D341Med (cell line): ENCODE results near the gene PLCH1.

ENCODE experiments used
- DNase-seq: peaks from one replicate; pipeline ENCODE4 v3.0.0; 2012; ENCODE audit warnings: low spot score

Gene PLCH1

GRCh38 chr3:155744626-155745324, at the start of gene PLCH1:
PLCH1 (minus strand) TSS chr3:155745071; CDS start chr3:155704224, 40,847 bp downstream.
- DNase-seq, result peak; percentile 90

GRCh38 chr3:155792532-155792931, 47.7 kb upstream of the PLCH1 start:
- no peak for DNase-seq

GRCh38 chr3:155791190-155791589, 46.3 kb upstream of the PLCH1 start:
- DNase-seq, result no peak

GRCh38 chr3:155790272-155790925, 45.5 kb upstream of the PLCH1 start:
- no peak for DNase-seq

GRCh38 chr3:155785662-155786295, 40.9 kb upstream of the PLCH1 start:
- DNase-seq, result no peak

- DNase-seq, result no peak
Measured at GRCh38 chr3:155782390-155782953, 37.6 kb upstream of the PLCH1 start.

- no peak for DNase-seq
Measured at GRCh38 chr3:155780291-155780690, 35.4 kb upstream of the PLCH1 start.

GRCh38 chr3:155778462-155778861, 33.6 kb upstream of the PLCH1 start:
- DNase-seq, result no peak

GRCh38 chr3:155772801-155773200, 27.9 kb upstream of the PLCH1 start:
- DNase-seq, result no peak

- no peak for DNase-seq
Measured at GRCh38 chr3:155771126-155771525, 26.3 kb upstream of the PLCH1 start.

- DNase-seq, result no peak
Measured at GRCh38 chr3:155766206-155766605, 21.3 kb upstream of the PLCH1 start.

- no peak for DNase-seq
Measured at GRCh38 chr3:155763870-155764463, 19.1 kb upstream of the PLCH1 start.

GRCh38 chr3:155760653-155761052, 15.8 kb upstream of the PLCH1 start:
- no peak for DNase-seq

GRCh38 chr3:155757577-155757976, 12.7 kb upstream of the PLCH1 start:
- no peak for DNase-seq

GRCh38 chr3:155753038-155753639, 8.3 kb upstream of the PLCH1 start:
- DNase-seq, result peak; percentile 36

GRCh38 chr3:155748611-155749365, 3.9 kb upstream of the PLCH1 start:
- no peak for DNase-seq

GRCh38 chr3:155747946-155748290, 3.0 kb upstream of the PLCH1 start:
- no peak for DNase-seq

GRCh38 chr3:155747286-155747945, 2.5 kb upstream of the PLCH1 start:
- DNase-seq, result no peak

GRCh38 chr3:155746703-155747102, 1.8 kb upstream of the PLCH1 start:
- DNase-seq, result no peak

- peak; percentile 75 for DNase-seq
Measured at GRCh38 chr3:155745795-155746550, 1.1 kb upstream of the PLCH1 start.
